Smooth muscle cell (in vitro differentiated cells): ENCODE data around the gene PROC. TPM values are rescaled to one million over a fixed set of nuclear protein-coding genes. Genes with fewer than 3 reads are reported as not detected.
A peak's percentile ranks its signal among the peaks of the same experiment; 100 is the strongest.

Experiments used
- DNase-seq: peaks from one replicate; lab custom pipeline; 2025; ENCODE audit not compliant: unreplicated experiment; lab: John Stamatoyannopoulos, UW
- H2AFZ ChIP-seq: fragments of 200-600 bp; sonication (generic); 2 replicates; pipeline ENCODE4 v1.6.0; 2016; ENCODE audit warnings: antibody characterized with exemption, low read depth, mild to moderate bottlenecking
- H3F3A ChIP-seq: fragments of 200-600 bp; sonication (generic); 2 replicates; pipeline ENCODE4 v1.6.0; 2017; ENCODE audit warnings: antibody characterized with exemption, low read depth
- H3K27ac ChIP-seq: fragments of 200-600 bp; sonication (generic); 2 replicates; pipeline ENCODE4 v1.5.1; 2016; ENCODE audit warnings: low read depth, mild to moderate bottlenecking
- H3K27me3 ChIP-seq: fragments of 200-600 bp; sonication (generic); 2 replicates; pipeline ENCODE4 v1.6.1; 2016; ENCODE audit warnings: low read depth, mild to moderate bottlenecking
- H3K36me3 ChIP-seq: fragments of 200-600 bp; sonication (generic); 2 replicates; pipeline ENCODE4 v1.5.1; 2016; ENCODE audit warnings: low read depth
- H3K4me1 ChIP-seq: fragments of 200-600 bp; sonication (generic); 2 replicates; pipeline ENCODE4 v1.5.1; 2016; ENCODE audit warnings: low read depth
- H3K4me2 ChIP-seq: fragments of 200-600 bp; sonication (generic); 2 replicates; pipeline ENCODE4 v1.6.0; 2016; ENCODE audit warnings: mild to moderate bottlenecking
- H3K4me3 ChIP-seq: fragments of 200-600 bp; sonication (generic); 2 replicates; pipeline ENCODE4 v1.5.1; 2016; ENCODE audit warnings: mild to moderate bottlenecking
- H3K79me2 ChIP-seq: fragments of 200-600 bp; sonication (generic); 2 replicates; pipeline ENCODE4 v1.6.0; 2016; ENCODE audit warnings: low read depth, mild to moderate bottlenecking
- H3K9ac ChIP-seq: fragments of 200-600 bp; sonication (generic); 2 replicates; pipeline ENCODE4 v1.6.0; 2016; ENCODE audit warnings: low read depth
- H3K9me3 ChIP-seq: fragments of 200-600 bp; sonication (generic); replicated peaks from 2 replicates; pipeline ENCODE4 v1.5.1; 2016; ENCODE audit warnings: low read depth
- H4K20me1 ChIP-seq: fragments of 200-600 bp; sonication (generic); 2 replicates; pipeline ENCODE4 v1.6.0; 2016; ENCODE audit warnings: low read depth
- WGBS: methylation state at CpG from one replicate; pipeline ENCODE4 v1.1.7; 2016; ENCODE audit warnings: low lambda C conversion rate; 5-methylcytosine and 5-hydroxymethylcytosine counted together
- polyA plus RNA-seq: library from polyadenylated mRNA; unstranded; fragments of >200 nt; fragmentation: Nextera tagmentation; extraction: Ambion mirVana; gene quantifications from 2 replicates; pipeline ENCODE4 v1.2.1, GENCODE V29; 2016
- total RNA-seq: library from RNA; depleted of rRNA; stranded (reverse); fragments of >200 nt; gene quantifications from 2 replicates; pipeline ENCODE4 v1.2.3, GENCODE V29; 2014
- TF ChIP-seq, protein P1 (sequence below): fragments of 200-600 bp; sonication (generic); IDR thresholded peaks from 2 replicates; pipeline ENCODE4 v1.5.1; 2017; ENCODE audit warnings: borderline replicate concordance, mild to moderate bottlenecking, antibody characterized with exemption; ENCODE audit not compliant: insufficient read depth, poor library complexity, severe bottlenecking

Gene PROC
- total and polyA plus RNA-seq, 2 experiments from 2014 or later, result 0.85 to 1.1 TPM

DNA sequence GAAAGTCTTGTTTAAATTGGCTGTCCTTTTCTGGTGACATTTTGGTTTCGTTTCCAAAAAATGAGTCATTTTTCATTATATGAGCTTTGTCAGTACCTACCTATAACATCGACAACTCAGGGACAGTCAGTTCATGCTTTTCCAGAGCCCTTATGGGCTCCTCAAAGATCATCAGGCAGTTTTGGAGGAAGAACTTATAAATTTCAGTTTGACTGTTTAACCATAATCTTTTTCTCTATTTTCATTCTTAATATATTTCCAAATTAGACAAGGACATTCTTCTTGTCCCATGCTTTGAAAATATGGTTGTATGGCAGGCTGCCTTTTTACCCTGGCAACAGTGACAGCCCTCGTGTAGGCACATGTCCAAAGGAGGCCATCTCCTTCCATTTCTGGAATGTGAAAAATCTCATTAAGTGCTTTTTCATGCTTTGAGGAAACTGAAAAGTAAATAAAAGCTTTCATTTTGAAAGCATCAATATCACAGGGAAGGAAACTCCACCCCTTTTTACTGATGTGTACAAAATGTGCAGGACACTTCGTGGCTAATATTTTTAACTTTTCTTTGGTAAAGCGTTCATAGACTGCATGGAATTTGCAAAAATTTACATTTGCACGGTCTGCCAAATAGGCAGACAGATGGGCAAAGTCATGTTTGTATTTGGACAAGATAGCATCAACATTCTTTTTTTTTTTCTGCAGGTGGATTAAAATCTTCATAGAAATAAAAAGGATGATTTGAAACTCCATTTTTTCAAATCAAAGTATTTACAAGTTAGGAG is 7.2 kb upstream of the PROC start:
- TF ChIP-seq, protein P1, sequence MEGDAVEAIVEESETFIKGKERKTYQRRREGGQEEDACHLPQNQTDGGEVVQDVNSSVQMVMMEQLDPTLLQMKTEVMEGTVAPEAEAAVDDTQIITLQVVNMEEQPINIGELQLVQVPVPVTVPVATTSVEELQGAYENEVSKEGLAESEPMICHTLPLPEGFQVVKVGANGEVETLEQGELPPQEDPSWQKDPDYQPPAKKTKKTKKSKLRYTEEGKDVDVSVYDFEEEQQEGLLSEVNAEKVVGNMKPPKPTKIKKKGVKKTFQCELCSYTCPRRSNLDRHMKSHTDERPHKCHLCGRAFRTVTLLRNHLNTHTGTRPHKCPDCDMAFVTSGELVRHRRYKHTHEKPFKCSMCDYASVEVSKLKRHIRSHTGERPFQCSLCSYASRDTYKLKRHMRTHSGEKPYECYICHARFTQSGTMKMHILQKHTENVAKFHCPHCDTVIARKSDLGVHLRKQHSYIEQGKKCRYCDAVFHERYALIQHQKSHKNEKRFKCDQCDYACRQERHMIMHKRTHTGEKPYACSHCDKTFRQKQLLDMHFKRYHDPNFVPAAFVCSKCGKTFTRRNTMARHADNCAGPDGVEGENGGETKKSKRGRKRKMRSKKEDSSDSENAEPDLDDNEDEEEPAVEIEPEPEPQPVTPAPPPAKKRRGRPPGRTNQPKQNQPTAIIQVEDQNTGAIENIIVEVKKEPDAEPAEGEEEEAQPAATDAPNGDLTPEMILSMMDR, result no peak
- no peak for DNase-seq
- peaks cover 31% of the 10 kb centered on the region for H3F3A ChIP-seq
- H3K9ac ChIP-seq, result peak overlapping the region; percentile 55
- WGBS, result 43% methylated on average over 6 of the region's 6 CpGs
- H3K4me1 ChIP-seq, result peaks cover 11% of the 10 kb centered on the region
- no peaks in the 10 kb centered on the region for H3K36me3 ChIP-seq
- peaks cover 5% of the 10 kb centered on the region for H3K9me3 ChIP-seq
- peak overlapping the region; percentile 85 for H3K27ac ChIP-seq
- peak overlapping the region; percentile 83 for H2AFZ ChIP-seq
- H3K4me2 ChIP-seq, result peak overlapping the region; percentile 67
- H3K4me3 ChIP-seq, result no peak overlapping the region
- H3K27me3 ChIP-seq, result no peaks in the 10 kb centered on the region
- no peaks in the 10 kb centered on the region for H4K20me1 ChIP-seq
- H3K79me2 ChIP-seq, result no peaks in the 10 kb centered on the region

GRCh38 chr2:127411653-127412369 is 6.4 kb upstream of the PROC start:
- Histone ChIP-seq H2AFZ (no peak overlapping the region), H3K9ac (no peak overlapping the region), H3K9me3 (peaks cover 5% of the 10 kb centered on the region), H3K4me1 (peaks cover 9% of the 10 kb centered on the region), H3K4me3 (no peak overlapping the region), H3K36me3 (no peaks in the 10 kb centered on the region), H3K27me3 (no peaks in the 10 kb centered on the region), H3K79me2 (no peaks in the 10 kb centered on the region), H3K27ac (no peak overlapping the region), H4K20me1 (no peaks in the 10 kb centered on the region), H3K4me2 (no peak overlapping the region), H3F3A (peaks cover 31% of the 10 kb centered on the region)
- DNase-seq, result no peak
- TF ChIP-seq, protein P1, result no peak
- 95% methylated on average over 12 of the region's 12 CpGs for WGBS

DNA sequence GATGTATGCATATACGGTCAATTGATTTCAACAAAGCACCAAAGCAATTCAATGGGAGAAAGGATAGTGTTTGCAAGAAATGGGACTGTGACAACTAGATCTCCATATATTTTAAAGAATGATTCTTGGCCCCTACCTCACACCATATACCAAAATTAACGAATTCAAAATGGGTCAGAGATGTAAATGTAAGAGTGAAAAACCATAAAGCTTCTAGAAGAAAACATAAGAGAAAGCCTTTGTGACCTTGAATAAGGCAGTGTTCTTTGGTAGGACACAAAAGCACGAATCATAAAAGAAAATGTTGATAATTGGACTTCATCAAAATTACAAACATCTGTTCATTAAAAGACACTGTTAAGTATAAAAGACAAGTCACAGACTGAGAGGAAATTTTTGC is 5.0 kb upstream of the PROC start:
- peak overlapping the region; percentile 63 for H3K27ac ChIP-seq
- TF ChIP-seq, protein P1, result no peak
- H3K36me3 ChIP-seq, result no peaks in the 10 kb centered on the region
- WGBS, result 93% methylated on average over 3 of the region's 3 CpGs
- H2AFZ ChIP-seq, result no peak overlapping the region
- no peak overlapping the region for H3K4me3 ChIP-seq
- H3K79me2 ChIP-seq, result no peaks in the 10 kb centered on the region
- peaks cover 8% of the 10 kb centered on the region for H3K4me1 ChIP-seq
- no peaks in the 10 kb centered on the region for H3K27me3 ChIP-seq
- H3K4me2 ChIP-seq, result peak overlapping the region; percentile 43
- H3F3A ChIP-seq, result peaks cover 26% of the 10 kb centered on the region
- no peak overlapping the region for H3K9ac ChIP-seq
- H4K20me1 ChIP-seq, result no peaks in the 10 kb centered on the region
- H3K9me3 ChIP-seq, result peaks cover 5% of the 10 kb centered on the region
- DNase-seq, result no peak
